SK-N-SH treated with all-trans-retinoic acid at 6 μM for 48 hours (cell line): ENCODE results near the gene CHD1L.

Experiments
- ATAC-seq: fragments of 200-7000 bp; cut with Tn5 transposase; 3 replicates; pipeline ENCODE4 v1.9.1; 2020; ENCODE audit warnings: mild to moderate bottlenecking, moderate library complexity
- ARNTL ChIP-seq: fragments of 450-650 bp; formaldehyde crosslinking; IDR thresholded peaks from 2 replicates; pipeline ENCODE4 v1.5.0; 2020; ENCODE audit warnings: low read depth, mild to moderate bottlenecking, moderate library complexity, borderline replicate concordance
- BACH2 ChIP-seq: fragments of 250-450 bp; sonication (Bioruptor Pico); IDR thresholded peaks from 2 replicates; pipeline ENCODE4 v1.9.0; 2021; ENCODE audit warnings: mild to moderate bottlenecking, borderline replicate concordance
- CSDC2 ChIP-seq: fragments of 250-450 bp; sonication (Bioruptor Pico); IDR thresholded peaks from 2 replicates; pipeline ENCODE4 v1.5.0; 2020; ENCODE audit warnings: mild to moderate bottlenecking, moderate library complexity
- ESRRG ChIP-seq: fragments of 250-450 bp; sonication (Bioruptor Pico); IDR thresholded peaks from 2 replicates; pipeline ENCODE4 v1.6.1; 2021; ENCODE audit warnings: mild to moderate bottlenecking
- GLIS3 ChIP-seq: fragments of 250-450 bp; sonication (Bioruptor Pico); IDR thresholded peaks from 2 replicates; pipeline ENCODE4 v1.5.0; 2020; ENCODE audit warnings: mild to moderate bottlenecking, moderate library complexity
- ISL1 ChIP-seq: fragments of 250-450 bp; sonication (Bioruptor Pico); IDR thresholded peaks from 2 replicates; pipeline ENCODE4 v2.1.2; 2022; ENCODE audit warnings: mild to moderate bottlenecking, moderate library complexity
- OSR1 ChIP-seq: fragments of 250-450 bp; sonication (Bioruptor Pico); IDR thresholded peaks from 2 replicates; pipeline ENCODE4 v1.8.0; 2022; ENCODE audit warnings: moderate library complexity, mild to moderate bottlenecking, inconsistent platforms
- PPARA ChIP-seq: fragments of 250-450 bp; sonication (Bioruptor Pico); IDR thresholded peaks from 2 replicates; pipeline ENCODE4 v1.5.0; 2020; ENCODE audit warnings: mild to moderate bottlenecking, borderline replicate concordance
- SNAI2 ChIP-seq: fragments of 250-450 bp; sonication (Bioruptor Pico); IDR thresholded peaks from 2 replicates; pipeline ENCODE4 v1.5.0; 2020; ENCODE audit warnings: mild to moderate bottlenecking, moderate library complexity
- TCF4 ChIP-seq: fragments of 250-450 bp; sonication (Bioruptor Pico); IDR thresholded peaks from 2 replicates; pipeline ENCODE4 v1.8.0; 2021; ENCODE audit warnings: mild to moderate bottlenecking, moderate library complexity, borderline replicate concordance
- TOX ChIP-seq: fragments of 250-450 bp; sonication (Bioruptor Pico); IDR thresholded peaks from 2 replicates; pipeline ENCODE4 v1.8.0; 2021; ENCODE audit warnings: mild to moderate bottlenecking, moderate library complexity, borderline replicate concordance
- ZC3H10 ChIP-seq: fragments of 250-450 bp; sonication (Bioruptor Pico); IDR thresholded peaks from 2 replicates; pipeline ENCODE4 v1.5.1; 2021; ENCODE audit warnings: mild to moderate bottlenecking, moderate library complexity
- ZFP3 ChIP-seq: fragments of 250-450 bp; sonication (Bioruptor Pico); IDR thresholded peaks from 2 replicates; pipeline ENCODE4 v1.5.0; 2020; ENCODE audit warnings: mild to moderate bottlenecking, moderate library complexity
- ZNF565 ChIP-seq: fragments of 450-650 bp; formaldehyde crosslinking; conservative IDR thresholded peaks from 2 replicates; pipeline ENCODE4 v1.5.0; 2020; ENCODE audit warnings: low read depth, mild to moderate bottlenecking, moderate library complexity
- ZNF70 ChIP-seq: fragments of 450-650 bp; formaldehyde crosslinking; IDR thresholded peaks from 2 replicates; pipeline ENCODE4 v1.5.0; 2020; ENCODE audit warnings: mild to moderate bottlenecking, moderate library complexity
- ZNF8 ChIP-seq: fragments of 450-650 bp; formaldehyde crosslinking; IDR thresholded peaks from 2 replicates; pipeline ENCODE4 v1.5.0; 2020; ENCODE audit warnings: mild to moderate bottlenecking, moderate library complexity
- TF ChIP-seq, protein P1 (sequence below): fragments of 250-450 bp; sonication (Bioruptor Pico); IDR thresholded peaks from 2 replicates; pipeline ENCODE4 v1.5.1; 2020; ENCODE audit warnings: low read depth, mild to moderate bottlenecking, moderate library complexity
- TF ChIP-seq, protein P2 (sequence below): fragments of 250-450 bp; sonication (Bioruptor Pico); IDR thresholded peaks from 2 replicates; pipeline ENCODE4 v1.8.0; 2020; ENCODE audit warnings: mild to moderate bottlenecking, moderate library complexity, borderline replicate concordance
- TF ChIP-seq, protein P3 (sequence below): fragments of 250-450 bp; sonication (Bioruptor Pico); IDR thresholded peaks from 2 replicates; pipeline ENCODE4 v1.5.0; 2020; ENCODE audit warnings: mild to moderate bottlenecking, moderate library complexity
- TF ChIP-seq, protein P4 (sequence below): fragments of 250-450 bp; sonication (Bioruptor Pico); IDR thresholded peaks from 2 replicates; pipeline ENCODE4 v1.5.1; 2021; ENCODE audit warnings: mild to moderate bottlenecking, moderate library complexity
- TF ChIP-seq, protein P5 (sequence below): fragments of 250-450 bp; sonication (Bioruptor Pico); IDR thresholded peaks from 2 replicates; pipeline ENCODE4 v1.8.0; 2021; ENCODE audit warnings: low read depth, mild to moderate bottlenecking, moderate library complexity, borderline replicate concordance

CHD1L gene

DNA sequence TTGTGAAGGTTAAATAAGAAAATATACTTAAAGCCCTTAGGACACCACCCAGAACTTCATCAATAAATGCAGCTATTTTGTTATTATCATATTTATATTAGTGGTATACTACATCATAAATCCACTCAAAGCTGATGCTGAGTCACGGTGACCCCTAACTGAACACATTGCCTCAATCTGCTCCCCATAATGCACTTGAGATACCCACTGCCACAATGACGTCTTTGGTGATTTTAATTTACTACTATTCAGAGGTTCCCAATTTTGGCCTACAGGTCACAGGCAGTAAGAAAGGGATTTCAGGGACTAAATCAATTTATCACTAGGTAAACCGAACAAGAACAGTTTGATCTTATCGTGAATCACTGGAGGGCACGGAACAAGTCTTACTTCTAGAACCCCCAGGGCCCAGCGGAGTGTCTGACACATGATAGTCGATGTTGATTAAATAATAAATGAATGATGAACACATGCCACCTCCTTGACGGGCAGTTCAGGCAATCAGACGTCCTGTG, 493 bp upstream of the CHD1L start:
- TF ChIP-seq OSR1 (CRISPR knock-in tag) (no peak), SNAI2 (no peak), TCF4 (no peak), ESRRG (CRISPR knock-in tag) (no peak), ISL1 (CRISPR knock-in tag) (no peak), ARNTL (CRISPR knock-in tag) (no peak), GLIS3 (CRISPR knock-in tag) (no peak), ZFP3 (CRISPR knock-in tag) (no peak), CSDC2 (CRISPR knock-in tag) (no peak)
- TF ChIP-seq, protein P1, sequence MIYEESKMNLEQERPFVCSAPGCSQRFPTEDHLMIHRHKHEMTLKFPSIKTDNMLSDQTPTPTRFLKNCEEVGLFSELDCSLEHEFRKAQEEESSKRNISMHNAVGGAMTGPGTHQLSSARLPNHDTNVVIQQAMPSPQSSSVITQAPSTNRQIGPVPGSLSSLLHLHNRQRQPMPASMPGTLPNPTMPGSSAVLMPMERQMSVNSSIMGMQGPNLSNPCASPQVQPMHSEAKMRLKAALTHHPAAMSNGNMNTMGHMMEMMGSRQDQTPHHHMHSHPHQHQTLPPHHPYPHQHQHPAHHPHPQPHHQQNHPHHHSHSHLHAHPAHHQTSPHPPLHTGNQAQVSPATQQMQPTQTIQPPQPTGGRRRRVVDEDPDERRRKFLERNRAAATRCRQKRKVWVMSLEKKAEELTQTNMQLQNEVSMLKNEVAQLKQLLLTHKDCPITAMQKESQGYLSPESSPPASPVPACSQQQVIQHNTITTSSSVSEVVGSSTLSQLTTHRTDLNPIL: no peak
- TF ChIP-seq, protein P2, sequence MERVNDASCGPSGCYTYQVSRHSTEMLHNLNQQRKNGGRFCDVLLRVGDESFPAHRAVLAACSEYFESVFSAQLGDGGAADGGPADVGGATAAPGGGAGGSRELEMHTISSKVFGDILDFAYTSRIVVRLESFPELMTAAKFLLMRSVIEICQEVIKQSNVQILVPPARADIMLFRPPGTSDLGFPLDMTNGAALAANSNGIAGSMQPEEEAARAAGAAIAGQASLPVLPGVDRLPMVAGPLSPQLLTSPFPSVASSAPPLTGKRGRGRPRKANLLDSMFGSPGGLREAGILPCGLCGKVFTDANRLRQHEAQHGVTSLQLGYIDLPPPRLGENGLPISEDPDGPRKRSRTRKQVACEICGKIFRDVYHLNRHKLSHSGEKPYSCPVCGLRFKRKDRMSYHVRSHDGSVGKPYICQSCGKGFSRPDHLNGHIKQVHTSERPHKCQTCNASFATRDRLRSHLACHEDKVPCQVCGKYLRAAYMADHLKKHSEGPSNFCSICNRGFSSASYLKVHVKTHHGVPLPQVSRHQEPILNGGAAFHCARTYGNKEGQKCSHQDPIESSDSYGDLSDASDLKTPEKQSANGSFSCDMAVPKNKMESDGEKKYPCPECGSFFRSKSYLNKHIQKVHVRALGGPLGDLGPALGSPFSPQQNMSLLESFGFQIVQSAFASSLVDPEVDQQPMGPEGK (CRISPR knock-in tag): no peak
- ATAC-seq: no peak

GRCh38 chr1:147243228-147243685, 773 bp downstream of the CHD1L start:
- TF ChIP-seq BACH2 (CRISPR knock-in tag): no peak
- TF ChIP-seq ZNF565 (CRISPR knock-in tag): no peak
- TF ChIP-seq, protein P2 (CRISPR knock-in tag): no peak
- TF ChIP-seq, protein P3, sequence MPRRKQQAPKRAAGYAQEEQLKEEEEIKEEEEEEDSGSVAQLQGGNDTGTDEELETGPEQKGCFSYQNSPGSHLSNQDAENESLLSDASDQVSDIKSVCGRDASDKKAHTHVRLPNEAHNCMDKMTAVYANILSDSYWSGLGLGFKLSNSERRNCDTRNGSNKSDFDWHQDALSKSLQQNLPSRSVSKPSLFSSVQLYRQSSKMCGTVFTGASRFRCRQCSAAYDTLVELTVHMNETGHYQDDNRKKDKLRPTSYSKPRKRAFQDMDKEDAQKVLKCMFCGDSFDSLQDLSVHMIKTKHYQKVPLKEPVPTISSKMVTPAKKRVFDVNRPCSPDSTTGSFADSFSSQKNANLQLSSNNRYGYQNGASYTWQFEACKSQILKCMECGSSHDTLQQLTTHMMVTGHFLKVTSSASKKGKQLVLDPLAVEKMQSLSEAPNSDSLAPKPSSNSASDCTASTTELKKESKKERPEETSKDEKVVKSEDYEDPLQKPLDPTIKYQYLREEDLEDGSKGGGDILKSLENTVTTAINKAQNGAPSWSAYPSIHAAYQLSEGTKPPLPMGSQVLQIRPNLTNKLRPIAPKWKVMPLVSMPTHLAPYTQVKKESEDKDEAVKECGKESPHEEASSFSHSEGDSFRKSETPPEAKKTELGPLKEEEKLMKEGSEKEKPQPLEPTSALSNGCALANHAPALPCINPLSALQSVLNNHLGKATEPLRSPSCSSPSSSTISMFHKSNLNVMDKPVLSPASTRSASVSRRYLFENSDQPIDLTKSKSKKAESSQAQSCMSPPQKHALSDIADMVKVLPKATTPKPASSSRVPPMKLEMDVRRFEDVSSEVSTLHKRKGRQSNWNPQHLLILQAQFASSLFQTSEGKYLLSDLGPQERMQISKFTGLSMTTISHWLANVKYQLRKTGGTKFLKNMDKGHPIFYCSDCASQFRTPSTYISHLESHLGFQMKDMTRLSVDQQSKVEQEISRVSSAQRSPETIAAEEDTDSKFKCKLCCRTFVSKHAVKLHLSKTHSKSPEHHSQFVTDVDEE (CRISPR knock-in tag): no peak
- TF ChIP-seq ZNF70 (CRISPR knock-in tag): no peak
- TF ChIP-seq TCF4: no peak
- TF ChIP-seq ZFP3 (CRISPR knock-in tag): no peak
- TF ChIP-seq ZNF8 (CRISPR knock-in tag): no peak
- TF ChIP-seq TOX: no peak
- no peak for TF ChIP-seq GLIS3 (CRISPR knock-in tag)
- no peak for TF ChIP-seq ZC3H10 (CRISPR knock-in tag)
- no peak for TF ChIP-seq ESRRG (CRISPR knock-in tag)
- no peak for TF ChIP-seq ARNTL (CRISPR knock-in tag)
- TF ChIP-seq ISL1 (CRISPR knock-in tag): no peak
- no peak for TF ChIP-seq OSR1 (CRISPR knock-in tag)
- TF ChIP-seq, protein P1: no peak
- TF ChIP-seq, protein P4, sequence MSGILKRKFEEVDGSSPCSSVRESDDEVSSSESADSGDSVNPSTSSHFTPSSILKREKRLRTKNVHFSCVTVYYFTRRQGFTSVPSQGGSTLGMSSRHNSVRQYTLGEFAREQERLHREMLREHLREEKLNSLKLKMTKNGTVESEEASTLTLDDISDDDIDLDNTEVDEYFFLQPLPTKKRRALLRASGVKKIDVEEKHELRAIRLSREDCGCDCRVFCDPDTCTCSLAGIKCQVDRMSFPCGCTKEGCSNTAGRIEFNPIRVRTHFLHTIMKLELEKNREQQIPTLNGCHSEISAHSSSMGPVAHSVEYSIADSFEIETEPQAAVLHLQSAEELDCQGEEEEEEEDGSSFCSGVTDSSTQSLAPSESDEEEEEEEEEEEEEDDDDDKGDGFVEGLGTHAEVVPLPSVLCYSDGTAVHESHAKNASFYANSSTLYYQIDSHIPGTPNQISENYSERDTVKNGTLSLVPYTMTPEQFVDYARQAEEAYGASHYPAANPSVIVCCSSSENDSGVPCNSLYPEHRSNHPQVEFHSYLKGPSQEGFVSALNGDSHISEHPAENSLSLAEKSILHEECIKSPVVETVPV: no peak
- no peak for TF ChIP-seq SNAI2
- ATAC-seq: peak; percentile 47

DNA sequence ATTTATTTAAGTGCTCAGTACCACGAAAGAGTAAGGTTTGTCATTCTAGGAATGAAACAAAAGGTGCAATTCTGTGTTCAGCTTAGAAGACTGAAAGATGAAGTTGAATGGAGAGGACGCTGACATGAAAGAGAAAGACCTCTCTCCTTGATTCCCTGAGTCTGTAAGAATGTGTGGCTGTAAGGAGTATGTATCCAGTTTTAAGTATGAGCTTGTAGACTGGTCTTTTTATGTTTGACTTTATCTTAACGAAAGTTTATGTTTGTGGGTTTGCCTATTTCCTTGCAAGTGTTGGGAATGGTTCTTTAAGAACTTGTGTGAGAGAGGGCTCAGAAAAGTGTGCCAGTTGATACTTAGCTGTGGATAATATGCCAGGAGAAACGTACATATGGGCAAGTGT, 1.4 kb downstream of the CHD1L start:
- ATAC-seq: no peak
- TF ChIP-seq ZNF565 (CRISPR knock-in tag): no peak
- TF ChIP-seq PPARA (CRISPR knock-in tag): no peak
- no peak for TF ChIP-seq ZFP3 (CRISPR knock-in tag)
- TF ChIP-seq OSR1 (CRISPR knock-in tag): no peak
- TF ChIP-seq ZNF8 (CRISPR knock-in tag): no peak
- no peak for TF ChIP-seq ARNTL (CRISPR knock-in tag)
- no peak for TF ChIP-seq ZC3H10 (CRISPR knock-in tag)
- TF ChIP-seq SNAI2: no peak
- no peak for TF ChIP-seq TCF4
- no peak for TF ChIP-seq ISL1 (CRISPR knock-in tag)
- TF ChIP-seq, protein P5, sequence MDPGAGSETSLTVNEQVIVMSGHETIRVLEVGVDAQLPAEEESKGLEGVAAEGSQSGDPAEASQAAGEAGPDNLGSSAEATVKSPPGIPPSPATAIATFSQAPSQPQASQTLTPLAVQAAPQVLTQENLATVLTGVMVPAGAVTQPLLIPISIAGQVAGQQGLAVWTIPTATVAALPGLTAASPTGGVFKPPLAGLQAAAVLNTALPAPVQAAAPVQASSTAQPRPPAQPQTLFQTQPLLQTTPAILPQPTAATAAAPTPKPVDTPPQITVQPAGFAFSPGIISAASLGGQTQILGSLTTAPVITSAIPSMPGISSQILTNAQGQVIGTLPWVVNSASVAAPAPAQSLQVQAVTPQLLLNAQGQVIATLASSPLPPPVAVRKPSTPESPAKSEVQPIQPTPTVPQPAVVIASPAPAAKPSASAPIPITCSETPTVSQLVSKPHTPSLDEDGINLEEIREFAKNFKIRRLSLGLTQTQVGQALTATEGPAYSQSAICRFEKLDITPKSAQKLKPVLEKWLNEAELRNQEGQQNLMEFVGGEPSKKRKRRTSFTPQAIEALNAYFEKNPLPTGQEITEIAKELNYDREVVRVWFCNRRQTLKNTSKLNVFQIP (CRISPR knock-in tag): no peak
- TF ChIP-seq, protein P3 (CRISPR knock-in tag): no peak
